Ovary (tissue), 3 donors: ENCODE data around the gene SEMA6B.

Experiments used
- POLR2A ChIP-seq: fragments of 450-650 bp; IDR thresholded peaks from one replicate; pipeline ENCODE4 v1.6.1; 2017; ENCODE audit warnings: antibody characterized with exemption, mild to moderate bottlenecking, moderate library complexity
- TF ChIP-seq, protein P1 (sequence below), 3 donors: fragments of 450-650 bp in 2 of 3; fragments of 200-600 bp in 1 of 3; IDR thresholded peaks; one replicate each; pipeline versions ENCODE4 v1.5.1 to v1.8.0; 2016 to 2022; ENCODE audit warnings: antibody characterized with exemption in 3 of 3, mild to moderate bottlenecking in 1 of 3
- donor health status: DM: no; HTN: no; CAD: no.

DNA sequence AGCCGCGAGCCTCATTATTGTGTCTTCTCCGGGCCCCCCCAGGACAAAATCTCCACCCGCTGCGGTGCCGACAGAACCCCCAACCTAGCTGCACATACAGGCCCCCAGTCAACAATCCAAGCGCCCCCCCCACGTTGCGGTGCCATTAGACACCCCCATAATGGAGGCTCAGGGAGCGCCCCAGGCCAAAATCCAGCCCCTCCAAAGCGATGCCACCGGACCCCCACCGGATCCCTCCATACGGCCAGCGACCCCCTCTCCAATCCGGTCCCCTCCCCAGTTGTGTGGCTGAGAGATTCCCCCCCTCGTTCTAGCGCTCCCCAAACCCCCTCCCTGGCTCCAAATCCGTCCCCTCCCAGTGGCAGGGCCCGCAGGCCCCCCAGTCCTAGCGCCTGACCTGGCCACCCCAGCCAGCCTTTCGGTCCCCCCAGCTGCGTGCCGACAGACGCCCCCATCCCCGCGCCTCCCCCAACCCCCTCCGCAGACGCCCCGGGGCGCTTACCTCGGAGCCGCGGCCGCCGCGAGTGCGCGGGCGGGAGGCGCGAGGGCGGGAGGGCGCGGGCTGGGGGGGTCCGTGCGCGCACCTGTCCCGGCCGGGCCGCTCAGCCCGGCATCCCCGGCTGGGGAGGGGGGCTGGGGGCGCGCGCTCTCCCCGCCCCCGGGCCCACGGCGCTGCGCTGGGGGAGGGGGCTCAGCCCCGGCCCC, 21.6 kb upstream of the SEMA6B start:
- TF ChIP-seq, protein P1, sequence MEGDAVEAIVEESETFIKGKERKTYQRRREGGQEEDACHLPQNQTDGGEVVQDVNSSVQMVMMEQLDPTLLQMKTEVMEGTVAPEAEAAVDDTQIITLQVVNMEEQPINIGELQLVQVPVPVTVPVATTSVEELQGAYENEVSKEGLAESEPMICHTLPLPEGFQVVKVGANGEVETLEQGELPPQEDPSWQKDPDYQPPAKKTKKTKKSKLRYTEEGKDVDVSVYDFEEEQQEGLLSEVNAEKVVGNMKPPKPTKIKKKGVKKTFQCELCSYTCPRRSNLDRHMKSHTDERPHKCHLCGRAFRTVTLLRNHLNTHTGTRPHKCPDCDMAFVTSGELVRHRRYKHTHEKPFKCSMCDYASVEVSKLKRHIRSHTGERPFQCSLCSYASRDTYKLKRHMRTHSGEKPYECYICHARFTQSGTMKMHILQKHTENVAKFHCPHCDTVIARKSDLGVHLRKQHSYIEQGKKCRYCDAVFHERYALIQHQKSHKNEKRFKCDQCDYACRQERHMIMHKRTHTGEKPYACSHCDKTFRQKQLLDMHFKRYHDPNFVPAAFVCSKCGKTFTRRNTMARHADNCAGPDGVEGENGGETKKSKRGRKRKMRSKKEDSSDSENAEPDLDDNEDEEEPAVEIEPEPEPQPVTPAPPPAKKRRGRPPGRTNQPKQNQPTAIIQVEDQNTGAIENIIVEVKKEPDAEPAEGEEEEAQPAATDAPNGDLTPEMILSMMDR (IDR thresholded peaks at IDR 0.05): no peak
- no peak for TF ChIP-seq POLR2A
